GM23338 (cell line): ENCODE measurements around the gene DOCK3. TPM values are rescaled to one million over a fixed set of nuclear protein-coding genes. Genes with fewer than 3 reads are reported as not detected.
A peak's percentile ranks its signal among the peaks of the same experiment; 100 is the strongest.

Experiments used
- ATAC-seq: fragments of 200-7000 bp; cut with Tn5 transposase; 3 replicates; pipeline ENCODE4 v1.9.1; 2020
- DNase-seq: peaks from one replicate; pipeline ENCODE4 v3.0.0-alpha.2; 2015; ENCODE audit warnings: low spot score
- H2AFZ ChIP-seq: fragments of 200-600 bp; sonication (generic); 2 replicates; pipeline ENCODE4 v1.8.0; 2016; ENCODE audit warnings: antibody characterized with exemption, mild to moderate bottlenecking, moderate library complexity
- H3F3A ChIP-seq: fragments of 200-600 bp; sonication (generic); replicated peaks from 2 replicates; pipeline ENCODE4 v1.8.0; 2017; ENCODE audit warnings: antibody characterized with exemption, mixed run types, low read depth
- H3K27ac ChIP-seq: fragments of 200-600 bp; sonication (generic); 2 replicates; pipeline ENCODE4 v1.6.1; 2016; ENCODE audit warnings: low read depth
- H3K27me3 ChIP-seq: fragments of 200-600 bp; sonication (generic); 2 replicates; pipeline ENCODE4 v1.8.0; 2016; ENCODE audit warnings: mild to moderate bottlenecking, mixed run types, moderate library complexity; ENCODE audit not compliant: insufficient read depth
- H3K36me3 ChIP-seq: fragments of 200-600 bp; sonication (generic); 2 replicates; pipeline ENCODE4 v1.8.0; 2016; ENCODE audit warnings: mild to moderate bottlenecking; ENCODE audit not compliant: insufficient read depth
- H3K4me1 ChIP-seq: fragments of 200-600 bp; sonication (generic); 2 replicates; pipeline ENCODE4 v1.8.0; 2016; ENCODE audit warnings: mild to moderate bottlenecking, moderate library complexity; ENCODE audit not compliant: insufficient read depth
- H3K4me2 ChIP-seq: fragments of 200-600 bp; sonication (generic); 2 replicates; pipeline ENCODE4 v1.7.1; 2017; ENCODE audit warnings: mixed run types
- H3K4me3 ChIP-seq: fragments of 200-600 bp; sonication (generic); 2 replicates; pipeline ENCODE4 v1.6.1; 2016; ENCODE audit warnings: mixed run types
- H3K79me2 ChIP-seq: fragments of 200-600 bp; sonication (generic); replicated peaks from 2 replicates; pipeline ENCODE4 v1.8.0; 2017; ENCODE audit warnings: mild to moderate bottlenecking; ENCODE audit not compliant: insufficient read depth
- H3K9me2 ChIP-seq: fragments of 200-600 bp; sonication (generic); 2 replicates; pipeline ENCODE4 v1.8.0; 2017; ENCODE audit not compliant: insufficient read depth
- H4K20me1 ChIP-seq: fragments of 200-600 bp; sonication (generic); replicated peaks from 2 replicates; pipeline ENCODE4 v1.8.0; 2017; ENCODE audit warnings: mild to moderate bottlenecking; ENCODE audit not compliant: insufficient read depth
- H3K27ac Mint-ChIP-seq: 2 replicates; pipeline ENCODE4 v1.8.0; 2020; ENCODE audit warnings: inconsistent platforms, mild to moderate bottlenecking, moderate library complexity, mixed read lengths
- H3K27me3 Mint-ChIP-seq: 3 replicates; pipeline ENCODE4 v1.8.0; 2022; ENCODE audit warnings: low read depth, mild to moderate bottlenecking, moderate library complexity, mixed read lengths, inconsistent platforms; ENCODE audit not compliant: insufficient read depth, poor library complexity
- H3K36me3 Mint-ChIP-seq: 3 replicates; pipeline ENCODE4 v1.8.0; 2021; ENCODE audit warnings: low read depth, mild to moderate bottlenecking, inconsistent platforms, moderate library complexity, mixed read lengths
- H3K4me1 Mint-ChIP-seq: 3 replicates; pipeline ENCODE4 v1.8.0; 2020; ENCODE audit warnings: mild to moderate bottlenecking, inconsistent platforms, mixed read lengths
- H3K4me3 Mint-ChIP-seq: 3 replicates; pipeline ENCODE4 v1.8.0; 2021; ENCODE audit warnings: moderate library complexity, mild to moderate bottlenecking, inconsistent platforms, mixed read lengths
- H3K9me3 Mint-ChIP-seq: 3 replicates; pipeline ENCODE4 v1.8.0; 2020; ENCODE audit warnings: moderate library complexity, mild to moderate bottlenecking, inconsistent platforms, mixed read lengths
- CREB1 ChIP-seq: fragments of 250-450 bp; sonication (Bioruptor Pico); IDR thresholded peaks from 2 replicates; pipeline ENCODE4 v1.5.0; 2020; ENCODE audit warnings: low read depth, mild to moderate bottlenecking, moderate library complexity
- CTCF ChIP-seq, 2 experiments: fragments of 200-600 bp in 1 of 2; sonication (generic) in 1 of 2; conservative IDR thresholded peaks; 2 replicates each; pipeline versions ENCODE4 v1.5.1 to v1.6.1; 2016 to 2017; ENCODE audit warnings: antibody characterized with exemption in 2 of 2, low read depth in 2 of 2, mild to moderate bottlenecking in 2 of 2, moderate library complexity in 1 of 2
- ETS1 ChIP-seq: IDR thresholded peaks from 2 replicates; pipeline ENCODE4 v1.6.1; 2016; ENCODE audit warnings: antibody characterized with exemption
- EZH2 ChIP-seq: fragments of 200-600 bp; sonication (generic); IDR thresholded peaks from one replicate; pipeline ENCODE4 v1.8.0; 2017; ENCODE audit warnings: antibody characterized with exemption, mild to moderate bottlenecking, low read depth; ENCODE audit not compliant: unreplicated experiment
- EZH2phosphoT487 ChIP-seq: fragments of 200-600 bp; sonication (generic); IDR thresholded peaks from one replicate; pipeline ENCODE4 v1.8.1; 2018; ENCODE audit warnings: antibody characterized with exemption; ENCODE audit not compliant: unreplicated experiment
- JUNB ChIP-seq: IDR thresholded peaks from one replicate; pipeline ENCODE4 v1.6.1; 2016; ENCODE audit warnings: antibody characterized with exemption; ENCODE audit not compliant: unreplicated experiment
- NANOG ChIP-seq: IDR thresholded peaks from 2 replicates; pipeline ENCODE4 v1.6.1; 2016; ENCODE audit warnings: antibody characterized with exemption, borderline replicate concordance
- POLR2AphosphoS5 ChIP-seq: IDR thresholded peaks from 2 replicates; pipeline ENCODE4 v1.6.1; 2016; ENCODE audit warnings: antibody characterized with exemption, low read depth
- STAT1 ChIP-seq: IDR thresholded peaks from one replicate; pipeline ENCODE4 v1.6.1; 2016; ENCODE audit warnings: antibody characterized with exemption; ENCODE audit not compliant: unreplicated experiment
- ZNF114 ChIP-seq: fragments of 250-450 bp; sonication (Bioruptor Pico); IDR thresholded peaks from 2 replicates; pipeline ENCODE4 v1.5.0; 2020; ENCODE audit warnings: mild to moderate bottlenecking, moderate library complexity
- ZNF331 ChIP-seq: fragments of 250-450 bp; sonication (Bioruptor Pico); IDR thresholded peaks from 2 replicates; pipeline ENCODE4 v1.5.0; 2020; ENCODE audit warnings: low read depth, mild to moderate bottlenecking, moderate library complexity
- polyA plus RNA-seq: library from polyadenylated mRNA; unstranded; fragments of >200 nt; fragmentation: Nextera tagmentation; extraction: Ambion mirVana; gene quantifications from 2 replicates; pipeline ENCODE4 v1.2.1, GENCODE V29; 2016
- total RNA-seq: library from RNA; depleted of rRNA; stranded (reverse); fragments of >200 nt; shearing (Covaris generic); gene quantifications from 2 replicates; pipeline ENCODE4 v1.2.3, GENCODE V29; 2014
- TF ChIP-seq, protein P1 (sequence below): IDR thresholded peaks from one replicate; pipeline ENCODE4 v1.6.1; 2018; ENCODE audit warnings: antibody characterized with exemption; ENCODE audit not compliant: unreplicated experiment
- TF ChIP-seq, protein P2 (sequence below): fragments of 250-450 bp; sonication (Bioruptor Pico); IDR thresholded peaks from 2 replicates; pipeline ENCODE4 v1.5.0; 2020; ENCODE audit warnings: mild to moderate bottlenecking, moderate library complexity

Gene DOCK3
- total and polyA plus RNA-seq, 2 experiments from 2014 or later, result 2.4 to 5.6 TPM

DNA sequence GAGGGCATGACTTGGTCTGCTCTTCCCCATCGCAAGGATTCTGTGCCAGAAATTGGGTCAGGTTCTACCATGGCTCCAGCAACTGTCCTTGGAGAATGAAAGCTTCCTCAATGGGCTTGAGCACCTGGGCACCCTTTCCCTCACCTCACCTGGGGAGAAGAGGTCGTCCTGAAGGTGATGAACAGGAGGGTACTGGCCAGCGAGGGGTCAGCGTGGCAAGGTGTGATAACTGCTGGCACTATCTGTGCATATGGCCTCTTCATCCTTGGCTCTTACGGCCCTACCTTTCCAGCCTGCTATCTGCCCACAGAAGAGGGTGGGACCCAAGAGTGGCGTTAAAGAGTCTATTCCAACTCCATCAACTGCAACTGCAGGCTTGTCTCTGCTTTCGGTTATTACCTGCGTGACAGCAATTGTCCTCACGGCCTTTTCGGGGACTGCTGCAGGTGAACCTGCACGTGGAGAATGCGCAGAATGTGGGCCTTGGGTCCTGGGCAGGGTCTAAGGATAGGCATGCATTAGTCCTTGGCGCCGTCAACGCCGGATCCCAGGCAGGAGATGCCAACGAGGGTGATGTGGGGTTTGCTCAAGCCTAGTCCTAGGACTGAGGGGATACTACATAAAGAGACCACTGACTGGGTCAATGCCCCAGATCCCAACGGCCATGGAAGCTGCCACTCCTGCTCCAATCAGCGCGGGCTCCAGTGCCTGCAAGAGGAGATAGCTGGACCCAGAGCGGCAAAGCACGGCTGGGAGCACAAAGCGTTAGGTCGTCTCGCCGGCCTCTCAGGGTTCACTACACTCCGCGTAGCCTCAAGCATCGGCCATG is 715.7 kb downstream of the DOCK3 start:
- no peak for TF ChIP-seq ZNF114 (CRISPR knock-in tag)
- TF ChIP-seq EZH2phosphoT487, result no peak
- no peak for TF ChIP-seq CREB1 (CRISPR knock-in tag)
- TF ChIP-seq NANOG, result no peak
- TF ChIP-seq JUNB, result no peak
- no peak for TF ChIP-seq STAT1
- TF ChIP-seq, protein P1, sequence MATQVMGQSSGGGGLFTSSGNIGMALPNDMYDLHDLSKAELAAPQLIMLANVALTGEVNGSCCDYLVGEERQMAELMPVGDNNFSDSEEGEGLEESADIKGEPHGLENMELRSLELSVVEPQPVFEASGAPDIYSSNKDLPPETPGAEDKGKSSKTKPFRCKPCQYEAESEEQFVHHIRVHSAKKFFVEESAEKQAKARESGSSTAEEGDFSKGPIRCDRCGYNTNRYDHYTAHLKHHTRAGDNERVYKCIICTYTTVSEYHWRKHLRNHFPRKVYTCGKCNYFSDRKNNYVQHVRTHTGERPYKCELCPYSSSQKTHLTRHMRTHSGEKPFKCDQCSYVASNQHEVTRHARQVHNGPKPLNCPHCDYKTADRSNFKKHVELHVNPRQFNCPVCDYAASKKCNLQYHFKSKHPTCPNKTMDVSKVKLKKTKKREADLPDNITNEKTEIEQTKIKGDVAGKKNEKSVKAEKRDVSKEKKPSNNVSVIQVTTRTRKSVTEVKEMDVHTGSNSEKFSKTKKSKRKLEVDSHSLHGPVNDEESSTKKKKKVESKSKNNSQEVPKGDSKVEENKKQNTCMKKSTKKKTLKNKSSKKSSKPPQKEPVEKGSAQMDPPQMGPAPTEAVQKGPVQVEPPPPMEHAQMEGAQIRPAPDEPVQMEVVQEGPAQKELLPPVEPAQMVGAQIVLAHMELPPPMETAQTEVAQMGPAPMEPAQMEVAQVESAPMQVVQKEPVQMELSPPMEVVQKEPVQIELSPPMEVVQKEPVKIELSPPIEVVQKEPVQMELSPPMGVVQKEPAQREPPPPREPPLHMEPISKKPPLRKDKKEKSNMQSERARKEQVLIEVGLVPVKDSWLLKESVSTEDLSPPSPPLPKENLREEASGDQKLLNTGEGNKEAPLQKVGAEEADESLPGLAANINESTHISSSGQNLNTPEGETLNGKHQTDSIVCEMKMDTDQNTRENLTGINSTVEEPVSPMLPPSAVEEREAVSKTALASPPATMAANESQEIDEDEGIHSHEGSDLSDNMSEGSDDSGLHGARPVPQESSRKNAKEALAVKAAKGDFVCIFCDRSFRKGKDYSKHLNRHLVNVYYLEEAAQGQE, result no peak
- TF ChIP-seq, protein P2, sequence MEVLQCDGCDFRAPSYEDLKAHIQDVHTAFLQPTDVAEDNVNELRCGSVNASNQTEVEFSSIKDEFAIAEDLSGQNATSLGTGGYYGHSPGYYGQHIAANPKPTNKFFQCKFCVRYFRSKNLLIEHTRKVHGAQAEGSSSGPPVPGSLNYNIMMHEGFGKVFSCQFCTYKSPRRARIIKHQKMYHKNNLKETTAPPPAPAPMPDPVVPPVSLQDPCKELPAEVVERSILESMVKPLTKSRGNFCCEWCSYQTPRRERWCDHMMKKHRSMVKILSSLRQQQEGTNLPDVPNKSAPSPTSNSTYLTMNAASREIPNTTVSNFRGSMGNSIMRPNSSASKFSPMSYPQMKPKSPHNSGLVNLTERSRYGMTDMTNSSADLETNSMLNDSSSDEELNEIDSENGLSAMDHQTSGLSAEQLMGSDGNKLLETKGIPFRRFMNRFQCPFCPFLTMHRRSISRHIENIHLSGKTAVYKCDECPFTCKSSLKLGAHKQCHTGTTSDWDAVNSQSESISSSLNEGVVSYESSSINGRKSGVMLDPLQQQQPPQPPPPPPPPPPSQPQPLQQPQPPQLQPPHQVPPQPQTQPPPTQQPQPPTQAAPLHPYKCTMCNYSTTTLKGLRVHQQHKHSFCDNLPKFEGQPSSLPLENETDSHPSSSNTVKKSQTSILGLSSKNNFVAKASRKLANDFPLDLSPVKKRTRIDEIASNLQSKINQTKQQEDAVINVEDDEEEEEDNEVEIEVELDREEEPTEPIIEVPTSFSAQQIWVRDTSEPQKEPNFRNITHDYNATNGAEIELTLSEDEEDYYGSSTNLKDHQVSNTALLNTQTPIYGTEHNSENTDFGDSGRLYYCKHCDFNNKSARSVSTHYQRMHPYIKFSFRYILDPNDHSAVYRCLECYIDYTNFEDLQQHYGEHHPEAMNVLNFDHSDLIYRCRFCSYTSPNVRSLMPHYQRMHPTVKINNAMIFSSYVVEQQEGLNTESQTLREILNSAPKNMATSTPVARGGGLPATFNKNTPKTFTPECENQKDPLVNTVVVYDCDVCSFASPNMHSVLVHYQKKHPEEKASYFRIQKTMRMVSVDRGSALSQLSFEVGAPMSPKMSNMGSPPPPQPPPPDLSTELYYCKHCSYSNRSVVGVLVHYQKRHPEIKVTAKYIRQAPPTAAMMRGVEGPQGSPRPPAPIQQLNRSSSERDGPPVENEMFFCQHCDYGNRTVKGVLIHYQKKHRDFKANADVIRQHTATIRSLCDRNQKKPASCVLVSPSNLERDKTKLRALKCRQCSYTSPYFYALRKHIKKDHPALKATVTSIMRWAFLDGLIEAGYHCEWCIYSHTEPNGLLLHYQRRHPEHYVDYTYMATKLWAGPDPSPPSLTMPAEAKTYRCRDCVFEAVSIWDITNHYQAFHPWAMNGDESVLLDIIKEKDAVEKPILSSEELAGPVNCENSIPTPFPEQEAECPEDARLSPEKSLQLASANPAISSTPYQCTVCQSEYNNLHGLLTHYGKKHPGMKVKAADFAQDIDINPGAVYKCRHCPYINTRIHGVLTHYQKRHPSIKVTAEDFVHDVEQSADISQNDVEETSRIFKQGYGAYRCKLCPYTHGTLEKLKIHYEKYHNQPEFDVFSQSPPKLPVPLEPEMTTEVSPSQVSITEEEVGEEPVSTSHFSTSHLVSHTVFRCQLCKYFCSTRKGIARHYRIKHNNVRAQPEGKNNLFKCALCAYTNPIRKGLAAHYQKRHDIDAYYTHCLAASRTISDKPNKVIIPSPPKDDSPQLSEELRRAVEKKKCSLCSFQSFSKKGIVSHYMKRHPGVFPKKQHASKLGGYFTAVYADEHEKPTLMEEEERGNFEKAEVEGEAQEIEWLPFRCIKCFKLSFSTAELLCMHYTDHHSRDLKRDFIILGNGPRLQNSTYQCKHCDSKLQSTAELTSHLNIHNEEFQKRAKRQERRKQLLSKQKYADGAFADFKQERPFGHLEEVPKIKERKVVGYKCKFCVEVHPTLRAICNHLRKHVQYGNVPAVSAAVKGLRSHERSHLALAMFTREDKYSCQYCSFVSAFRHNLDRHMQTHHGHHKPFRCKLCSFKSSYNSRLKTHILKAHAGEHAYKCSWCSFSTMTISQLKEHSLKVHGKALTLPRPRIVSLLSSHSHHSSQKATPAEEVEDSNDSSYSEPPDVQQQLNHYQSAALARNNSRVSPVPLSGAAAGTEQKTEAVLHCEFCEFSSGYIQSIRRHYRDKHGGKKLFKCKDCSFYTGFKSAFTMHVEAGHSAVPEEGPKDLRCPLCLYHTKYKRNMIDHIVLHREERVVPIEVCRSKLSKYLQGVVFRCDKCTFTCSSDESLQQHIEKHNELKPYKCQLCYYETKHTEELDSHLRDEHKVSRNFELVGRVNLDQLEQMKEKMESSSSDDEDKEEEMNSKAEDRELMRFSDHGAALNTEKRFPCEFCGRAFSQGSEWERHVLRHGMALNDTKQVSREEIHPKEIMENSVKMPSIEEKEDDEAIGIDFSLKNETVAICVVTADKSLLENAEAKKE (CRISPR knock-in tag), result no peak
- TF ChIP-seq CTCF (conservative IDR thresholded peaks at IDR 0.05; ENCODE audit: low read depth in 2 of 2), result no peak
- TF ChIP-seq ETS1, result no peak
- TF ChIP-seq EZH2, result no peak
- no peak for TF ChIP-seq ZNF331 (CRISPR knock-in tag)
- TF ChIP-seq POLR2AphosphoS5, result no peak; the same call in 1 of the 2 replicates
- peaks cover 86% of the 10 kb centered on the region for H3K36me3 Mint-ChIP-seq
- H3K27ac ChIP-seq, result peak overlapping the region; percentile 95
- peaks cover 67% of the 10 kb centered on the region for H3K79me2 ChIP-seq
- peaks cover 31% of the 10 kb centered on the region for H3K4me1 ChIP-seq
- peaks cover 20% of the 10 kb centered on the region for H3K27me3 Mint-ChIP-seq
- H3K36me3 ChIP-seq, result peaks cover 31% of the 10 kb centered on the region
- peak; percentile 96 for DNase-seq
- H3K4me2 ChIP-seq, result peak overlapping the region; percentile 68
- H2AFZ ChIP-seq, result no peak overlapping the region
- H3K9me3 Mint-ChIP-seq, result peaks cover 20% of the 10 kb centered on the region; the same call in 2 of the 3 replicates
- H4K20me1 ChIP-seq, result peaks cover 54% of the 10 kb centered on the region
- peak overlapping the region; percentile 64 for H3K4me3 Mint-ChIP-seq
- peaks cover 54% of the 10 kb centered on the region for H3K4me1 Mint-ChIP-seq
- no peaks in the 10 kb centered on the region for H3K27me3 ChIP-seq
- peaks cover 46% of the 10 kb centered on the region for H3F3A ChIP-seq
- no peak; the same call in 2 of the 3 replicates for ATAC-seq
- H3K27ac Mint-ChIP-seq, result peak overlapping the region; percentile 62
- H3K4me3 ChIP-seq, result peak overlapping the region; percentile 82
- no peaks in the 10 kb centered on the region for H3K9me2 ChIP-seq
